CD4-positive, alpha-beta T cell treated with Interleukin-2 at 100 ng/mL for 4 hours (primary cell): Measurements from ENCODE around the gene EIF4G3.
A peak's percentile ranks its signal among the peaks of the same experiment; 100 is the strongest.
"Not testable (repeated sequence)": the region's sequence is repeated elsewhere in the genome, so short reads cannot be mapped to it uniquely, and the experiment has no call there.

Experiments
- DNase-seq: peaks from one replicate; pipeline ENCODE4 v3.0.0-alpha.2; 2020; ENCODE audit warnings: low spot score

The EIF4G3 gene

DNA sequence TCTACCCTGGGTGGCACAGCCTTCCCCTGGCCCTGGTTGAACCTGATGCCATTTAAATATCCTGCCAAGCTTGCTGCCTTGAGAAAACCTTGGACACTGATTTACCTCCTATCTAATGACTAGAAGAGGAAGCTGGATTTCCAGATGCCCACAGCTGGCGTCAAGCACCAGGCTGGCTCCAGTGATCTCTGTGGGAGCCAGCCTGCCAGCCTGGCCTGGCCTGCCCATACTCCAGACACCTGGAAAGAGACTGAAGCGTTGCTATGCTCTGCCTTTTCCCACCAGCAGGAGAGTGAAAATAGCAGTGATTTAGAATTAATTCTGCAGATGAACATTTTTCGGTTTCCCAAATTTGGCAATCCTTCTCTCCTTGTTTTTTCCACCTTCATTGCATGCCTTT lies 11.5 kb upstream of the EIF4G3 start:
- DNase-seq, result no peak

DNA sequence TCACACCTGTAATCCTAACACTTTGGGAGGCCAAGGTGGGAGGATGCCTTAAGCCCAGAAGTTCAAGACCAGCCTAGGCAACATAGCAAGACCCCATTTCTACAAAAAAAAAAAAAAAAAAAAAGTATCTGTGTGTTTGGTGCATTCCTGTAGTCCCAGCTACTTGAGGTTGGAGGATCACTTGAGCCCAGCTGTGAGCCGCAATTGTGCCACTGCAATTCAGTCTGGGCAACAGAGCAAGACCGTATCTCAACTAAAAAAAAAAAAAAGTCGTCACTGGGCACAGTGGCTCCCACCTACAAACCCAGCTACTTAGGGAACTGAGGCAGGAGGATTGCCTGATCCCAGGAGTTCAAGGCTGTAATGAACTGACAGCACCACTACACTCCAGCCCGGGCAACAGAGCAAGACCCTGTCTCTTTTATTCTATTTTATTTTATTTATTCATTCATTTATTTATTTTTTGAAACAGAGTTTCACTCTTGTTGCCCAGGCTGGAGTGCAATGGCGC lies 8.6 kb upstream of the EIF4G3 start:
- no peak for DNase-seq

GRCh38 chr1:21184276-21184675 lies 7.6 kb upstream of the EIF4G3 start:
- DNase-seq, result no peak

GRCh38 chr1:21182181-21182731 lies 5.6 kb upstream of the EIF4G3 start:
- no peak for DNase-seq

DNA sequence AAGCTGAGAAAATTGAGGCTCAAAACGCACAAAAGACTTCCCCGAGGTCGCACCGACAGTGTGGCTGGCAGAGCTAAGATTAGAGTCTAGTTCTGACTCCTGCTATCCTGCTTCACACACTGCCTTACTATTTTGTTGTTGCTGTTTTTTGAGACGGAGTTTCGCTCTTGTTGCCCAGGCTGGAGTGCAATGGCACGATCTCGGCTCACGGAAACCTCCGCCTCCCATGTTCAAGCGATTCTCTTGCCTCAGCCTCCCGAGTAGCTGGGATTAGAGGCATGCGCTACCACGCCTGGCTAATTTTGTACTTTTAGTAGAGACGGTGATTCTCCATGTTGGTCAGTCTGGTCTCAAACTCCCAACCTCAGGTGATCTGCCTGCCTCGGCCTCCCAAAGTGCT lies 1.6 kb upstream of the EIF4G3 start:
- not testable (repeated sequence) for DNase-seq

- peak; percentile 44 for DNase-seq
These were observed 771 bp downstream of the EIF4G3 start for GRCh38 chr1:21175670-21176581.

GRCh38 chr1:21175324-21175669 lies 1.4 kb downstream of the EIF4G3 start:
- peak; percentile 61 for DNase-seq

DNA sequence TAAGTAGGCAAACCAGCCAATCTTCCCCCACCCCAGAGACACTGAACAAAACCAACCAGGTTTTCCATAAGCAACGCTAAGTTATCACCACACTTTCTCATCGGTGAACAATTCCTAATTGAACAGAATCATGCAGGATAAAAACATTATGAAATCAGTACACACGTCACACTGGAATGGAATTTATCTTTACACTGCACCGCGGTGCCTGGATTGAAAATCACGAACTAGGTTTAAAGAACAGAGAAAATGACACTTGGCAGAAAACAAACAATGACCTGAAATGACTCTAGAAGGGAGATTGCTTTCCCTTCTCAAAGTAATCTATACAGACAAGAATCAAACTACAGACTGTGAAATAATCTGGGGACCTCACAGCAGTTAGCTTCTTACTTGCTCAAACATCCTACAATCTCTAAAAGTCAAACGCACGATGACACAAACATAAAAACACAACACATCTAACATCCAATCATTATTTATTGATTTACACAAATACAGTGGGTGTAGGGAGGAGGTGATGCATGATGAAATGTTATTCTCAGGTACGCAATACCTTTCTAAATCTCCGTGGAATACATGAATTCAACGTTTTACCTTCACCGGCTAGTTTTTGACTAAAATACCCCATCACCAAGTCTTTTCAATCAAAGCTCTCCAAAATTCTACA lies 1.9 kb downstream of the EIF4G3 start:
- DNase-seq, result no peak

DNA sequence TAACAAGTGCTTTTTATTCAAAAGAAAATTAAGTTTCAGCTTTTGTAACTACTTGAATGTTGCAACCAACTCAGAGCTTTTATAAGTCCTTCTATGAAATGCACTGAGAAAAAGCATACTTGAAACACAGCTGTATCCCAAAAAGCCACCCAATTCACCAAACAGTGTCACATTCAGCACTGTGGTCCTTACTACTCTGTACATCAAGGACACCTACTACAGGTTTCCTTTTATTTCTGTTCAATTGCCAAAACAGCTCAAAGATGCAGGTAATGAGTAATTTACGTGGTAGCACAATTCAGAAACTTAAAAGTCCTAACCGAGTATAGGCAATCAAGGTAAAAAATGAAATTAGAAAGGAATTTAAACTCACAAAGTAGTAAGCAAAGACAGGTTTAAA lies 2.5 kb downstream of the EIF4G3 start:
- DNase-seq, result no peak

- DNase-seq, result not testable (repeated sequence)
These were observed 3.6 kb downstream of the EIF4G3 start for GRCh38 chr1:21173096-21173495.

DNA sequence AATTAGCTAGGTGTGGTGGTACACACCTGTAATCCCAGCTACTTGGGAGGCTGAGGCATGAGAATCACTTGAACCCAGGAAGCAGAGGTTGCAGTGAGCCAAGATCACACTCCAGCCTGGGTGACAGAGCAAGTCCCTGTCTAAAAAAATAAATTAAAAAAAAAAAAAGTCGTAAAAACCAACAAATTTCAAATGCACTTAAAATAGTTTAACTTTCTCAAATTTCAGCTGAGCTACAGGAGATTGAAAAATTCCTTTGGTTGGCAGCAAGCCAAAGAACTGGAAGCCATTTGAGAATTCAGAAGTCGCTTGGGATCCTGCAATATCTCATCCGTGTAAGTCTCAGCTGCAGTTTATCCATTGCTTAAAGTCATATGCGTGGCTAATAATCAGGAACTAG lies 5.9 kb downstream of the EIF4G3 start:
- not testable (repeated sequence) for DNase-seq

GRCh38 chr1:21168444-21168843 lies 8.3 kb downstream of the EIF4G3 start:
- no peak for DNase-seq

DNA sequence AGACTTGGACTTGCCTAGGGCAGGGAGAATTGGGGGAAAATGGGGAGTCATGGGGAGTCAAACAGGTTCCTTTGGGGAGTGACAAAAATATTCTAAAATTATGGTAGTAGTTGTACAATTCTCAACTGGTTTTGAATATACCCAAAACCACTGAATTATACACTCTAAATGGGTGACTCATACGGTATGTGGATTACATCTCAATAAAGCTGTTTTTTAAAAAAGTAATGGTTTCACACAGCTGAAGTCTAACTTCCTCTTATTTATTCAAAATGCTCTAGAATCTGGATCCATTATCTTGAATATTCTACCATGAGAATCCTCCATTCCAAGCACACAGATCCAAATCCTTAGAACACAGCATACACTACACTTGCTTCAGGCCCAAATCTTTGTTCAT lies 11.1 kb downstream of the EIF4G3 start:
- DNase-seq, result no peak

DNA sequence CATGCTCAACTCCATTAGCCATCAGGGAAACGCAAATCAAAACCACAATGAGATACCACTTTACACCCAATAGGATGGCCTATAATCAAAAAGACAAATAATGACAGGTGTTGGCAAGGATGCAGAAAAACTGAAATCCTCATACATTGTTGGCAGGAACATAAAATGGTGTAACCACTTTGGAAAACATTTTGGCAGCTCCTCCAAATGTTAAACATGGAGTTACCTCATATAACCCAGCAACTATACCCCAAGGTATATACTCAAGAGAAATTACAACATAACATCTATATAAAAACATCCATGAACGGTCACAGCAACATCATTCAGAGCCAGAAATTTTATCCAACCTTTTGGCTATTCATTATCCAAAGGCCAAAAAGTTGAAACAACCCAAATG lies 11.6 kb downstream of the EIF4G3 start:
- DNase-seq, result no peak

DNA sequence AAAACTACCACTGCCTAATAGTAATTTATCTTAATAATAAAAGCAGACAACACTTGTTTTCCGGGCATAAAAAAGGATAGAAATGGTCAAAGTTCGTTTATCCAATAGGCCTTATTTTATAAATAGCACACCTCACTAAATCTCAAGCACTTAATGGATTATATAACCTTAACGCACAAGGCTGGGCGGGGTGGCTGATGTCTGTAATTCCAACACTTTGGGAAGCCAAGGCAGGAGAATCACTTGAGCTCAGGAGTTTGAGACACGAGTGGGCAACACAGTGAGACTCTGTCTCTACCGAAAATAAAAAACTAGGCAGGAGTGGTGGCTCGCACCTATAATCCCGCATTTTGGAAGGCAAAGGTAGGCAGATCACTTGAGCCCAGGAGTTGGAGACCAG lies 12.4 kb downstream of the EIF4G3 start:
- no peak for DNase-seq

GRCh38 chr1:21162740-21163464 lies 13.8 kb downstream of the EIF4G3 start:
- DNase-seq, result no peak

GRCh38 chr1:21161842-21162241 lies 14.9 kb downstream of the EIF4G3 start:
- DNase-seq, result no peak

- DNase-seq, result no peak
These were observed 16.4 kb downstream of the EIF4G3 start for GRCh38 chr1:21160263-21160796.

GRCh38 chr1:21157868-21158267 lies 18.8 kb downstream of the EIF4G3 start:
- no peak for DNase-seq

DNA sequence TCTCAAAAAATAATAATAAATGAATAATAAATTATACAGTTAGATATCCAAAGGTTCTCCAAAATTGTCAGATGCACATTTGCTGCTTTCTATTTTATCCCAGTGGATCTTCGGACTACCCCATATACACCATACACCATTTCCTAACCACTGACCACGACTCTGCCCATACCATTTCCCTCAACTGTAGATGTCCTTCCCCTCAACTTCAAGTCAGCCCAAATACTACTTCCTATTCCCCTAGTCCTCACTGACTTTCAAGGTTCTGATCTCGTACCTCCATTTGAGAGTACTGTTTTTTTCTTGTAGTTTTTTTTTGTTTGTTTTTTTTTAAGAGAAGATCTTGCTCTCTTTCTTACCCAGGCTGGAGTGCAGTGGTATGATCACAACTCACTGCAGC lies 19.6 kb downstream of the EIF4G3 start:
- no peak for DNase-seq

DNA sequence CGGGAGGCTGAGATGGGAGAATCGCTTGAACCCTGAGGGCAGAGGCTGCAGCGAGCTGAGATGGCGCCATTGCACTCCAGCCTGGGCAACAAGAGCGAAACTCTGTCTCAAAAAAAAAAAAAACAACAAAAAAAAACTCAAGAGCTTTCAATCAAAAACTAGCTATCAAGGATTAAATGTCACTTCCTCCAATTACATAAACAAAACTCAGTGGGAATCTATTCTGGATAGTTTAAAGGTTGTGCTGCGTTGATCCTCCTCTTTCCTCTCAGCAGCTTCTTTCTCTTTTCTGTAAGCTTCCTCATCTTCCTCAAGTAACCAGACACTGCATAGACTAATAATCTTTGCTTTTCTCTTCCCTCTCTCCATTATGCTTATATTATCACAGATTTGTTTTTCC lies 20.7 kb downstream of the EIF4G3 start:
- no peak for DNase-seq

DNA sequence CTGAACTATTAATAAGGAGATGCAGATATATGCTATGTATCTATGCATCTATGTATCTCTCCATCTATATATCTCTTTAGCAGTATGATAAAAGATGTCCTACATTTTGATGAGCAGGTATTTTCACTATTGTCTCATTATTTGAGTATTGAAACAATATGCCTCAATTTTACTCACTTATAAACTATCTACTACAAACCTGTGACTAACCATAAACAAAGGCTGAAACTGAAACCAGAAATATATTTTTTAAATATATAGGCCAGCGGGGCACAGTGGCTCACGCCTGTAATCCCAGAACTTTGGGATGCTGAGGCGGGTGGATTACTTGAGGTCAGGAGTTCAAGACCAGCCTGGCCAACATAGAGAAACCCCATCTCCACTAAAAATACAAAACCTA lies 22.0 kb downstream of the EIF4G3 start:
- DNase-seq, result no peak
